ENCODE measurements around the gene KCNQ1.

KCNQ1 gene

DNA sequence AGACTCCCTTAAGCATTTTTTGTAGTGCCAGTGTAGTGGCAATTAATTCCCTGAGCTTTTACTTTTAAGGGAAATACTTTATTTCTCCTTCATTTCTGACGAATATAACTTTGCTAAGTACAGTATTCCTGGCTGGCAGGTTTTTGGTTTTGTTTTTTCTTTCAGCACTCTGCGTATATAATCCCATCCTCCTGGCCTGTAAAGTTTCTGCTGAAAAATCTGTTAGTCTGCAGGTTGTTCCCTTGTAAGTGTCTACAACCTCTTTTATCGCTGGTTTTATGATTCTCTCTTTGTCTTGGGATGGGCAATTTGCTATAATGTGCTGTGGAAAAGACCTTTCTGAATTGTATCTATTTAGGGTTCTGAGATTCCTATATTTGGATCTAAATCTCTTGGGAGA lies 198.9 kb downstream of the KCNQ1 start:
- TF ChIP-seq, protein P1, sequence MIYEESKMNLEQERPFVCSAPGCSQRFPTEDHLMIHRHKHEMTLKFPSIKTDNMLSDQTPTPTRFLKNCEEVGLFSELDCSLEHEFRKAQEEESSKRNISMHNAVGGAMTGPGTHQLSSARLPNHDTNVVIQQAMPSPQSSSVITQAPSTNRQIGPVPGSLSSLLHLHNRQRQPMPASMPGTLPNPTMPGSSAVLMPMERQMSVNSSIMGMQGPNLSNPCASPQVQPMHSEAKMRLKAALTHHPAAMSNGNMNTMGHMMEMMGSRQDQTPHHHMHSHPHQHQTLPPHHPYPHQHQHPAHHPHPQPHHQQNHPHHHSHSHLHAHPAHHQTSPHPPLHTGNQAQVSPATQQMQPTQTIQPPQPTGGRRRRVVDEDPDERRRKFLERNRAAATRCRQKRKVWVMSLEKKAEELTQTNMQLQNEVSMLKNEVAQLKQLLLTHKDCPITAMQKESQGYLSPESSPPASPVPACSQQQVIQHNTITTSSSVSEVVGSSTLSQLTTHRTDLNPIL (CRISPR knock-in tag; IDR thresholded peaks at IDR 0.05; ENCODE audit: low read depth): no peak
- TF ChIP-seq, protein P2, sequence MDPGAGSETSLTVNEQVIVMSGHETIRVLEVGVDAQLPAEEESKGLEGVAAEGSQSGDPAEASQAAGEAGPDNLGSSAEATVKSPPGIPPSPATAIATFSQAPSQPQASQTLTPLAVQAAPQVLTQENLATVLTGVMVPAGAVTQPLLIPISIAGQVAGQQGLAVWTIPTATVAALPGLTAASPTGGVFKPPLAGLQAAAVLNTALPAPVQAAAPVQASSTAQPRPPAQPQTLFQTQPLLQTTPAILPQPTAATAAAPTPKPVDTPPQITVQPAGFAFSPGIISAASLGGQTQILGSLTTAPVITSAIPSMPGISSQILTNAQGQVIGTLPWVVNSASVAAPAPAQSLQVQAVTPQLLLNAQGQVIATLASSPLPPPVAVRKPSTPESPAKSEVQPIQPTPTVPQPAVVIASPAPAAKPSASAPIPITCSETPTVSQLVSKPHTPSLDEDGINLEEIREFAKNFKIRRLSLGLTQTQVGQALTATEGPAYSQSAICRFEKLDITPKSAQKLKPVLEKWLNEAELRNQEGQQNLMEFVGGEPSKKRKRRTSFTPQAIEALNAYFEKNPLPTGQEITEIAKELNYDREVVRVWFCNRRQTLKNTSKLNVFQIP (CRISPR knock-in tag; IDR thresholded peaks at IDR 0.05; ENCODE audit: borderline replicate concordance, low read depth): no peak
- TF ChIP-seq ZC3H10 (CRISPR knock-in tag; IDR thresholded peaks at IDR 0.05): no peak
- TF ChIP-seq SNAI2 (CRISPR knock-in tag; IDR thresholded peaks at IDR 0.05): no peak
- TF ChIP-seq TOX (CRISPR knock-in tag; IDR thresholded peaks at IDR 0.05; ENCODE audit: borderline replicate concordance): no peak
- no peak for TF ChIP-seq CSDC2 (CRISPR knock-in tag; IDR thresholded peaks at IDR 0.05)
- no peak for ATAC-seq

DNA sequence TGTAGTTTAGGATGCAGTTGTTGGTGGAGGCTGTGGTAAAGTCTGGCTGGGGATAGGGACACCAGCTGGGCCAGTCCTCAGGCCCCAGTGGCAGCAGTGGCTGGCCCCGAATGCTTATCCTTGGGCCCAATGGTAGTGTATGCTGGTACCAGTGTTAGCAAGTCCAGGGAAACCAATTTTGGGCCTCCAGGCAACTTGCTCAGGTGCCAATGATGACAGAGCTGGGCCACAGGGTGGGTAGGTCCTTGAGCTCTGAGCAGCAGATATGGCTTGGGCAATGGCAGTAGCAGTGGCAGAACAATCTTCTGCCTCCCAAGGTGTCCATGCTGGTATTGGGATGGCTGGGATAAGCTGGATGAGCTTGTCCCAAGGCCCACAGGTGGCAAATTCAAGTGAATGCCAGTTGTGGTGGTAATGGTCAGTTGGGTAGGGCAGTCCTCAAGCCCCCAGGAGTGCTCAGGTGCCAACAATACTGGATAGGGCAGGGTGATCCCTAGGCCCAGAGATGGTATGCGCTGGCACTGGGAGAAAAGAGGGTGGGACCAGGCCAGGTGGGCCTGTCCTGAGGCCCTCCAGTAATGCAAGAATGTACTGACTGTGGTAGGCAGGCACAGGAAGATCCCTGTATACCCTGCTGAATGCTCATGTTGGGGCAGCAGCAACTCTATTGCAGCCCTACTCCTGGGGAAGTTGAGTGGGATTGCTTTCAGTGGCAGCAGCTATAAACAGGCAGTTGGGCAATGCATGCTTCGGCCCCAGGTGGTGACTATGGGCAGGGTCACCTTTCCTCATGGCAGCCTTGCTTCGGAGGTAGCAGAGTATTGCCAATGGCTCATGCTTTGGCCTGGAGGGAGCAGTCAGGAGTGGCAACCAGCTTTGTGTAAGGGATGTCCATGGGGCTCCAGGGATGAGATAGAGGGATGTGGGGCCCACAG lies 200.3 kb downstream of the KCNQ1 start:
- TF ChIP-seq, protein P2 (CRISPR knock-in tag; IDR thresholded peaks at IDR 0.05; ENCODE audit: borderline replicate concordance, low read depth): no peak
- ATAC-seq: no peak

DNA sequence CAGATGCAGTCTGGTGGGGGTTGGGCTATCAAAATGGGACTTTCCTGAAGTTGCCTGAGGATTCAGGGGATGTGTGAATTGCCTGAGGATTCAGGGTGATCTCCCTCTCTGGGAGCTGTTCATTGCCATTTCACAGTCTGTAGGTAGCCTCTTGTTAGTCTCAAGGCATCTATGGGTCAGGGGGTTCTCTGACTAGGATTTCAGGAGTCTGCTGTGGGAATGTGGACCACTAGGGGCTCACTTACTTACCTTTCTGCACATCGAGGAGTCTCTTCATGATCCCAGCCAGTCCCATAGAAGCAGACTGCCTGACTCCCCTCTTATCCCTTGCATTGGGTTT lies 200.9 kb downstream of the KCNQ1 start:
- no peak for TF ChIP-seq PPARA (CRISPR knock-in tag; IDR thresholded peaks at IDR 0.05; ENCODE audit: borderline replicate concordance)
- TF ChIP-seq, protein P3, sequence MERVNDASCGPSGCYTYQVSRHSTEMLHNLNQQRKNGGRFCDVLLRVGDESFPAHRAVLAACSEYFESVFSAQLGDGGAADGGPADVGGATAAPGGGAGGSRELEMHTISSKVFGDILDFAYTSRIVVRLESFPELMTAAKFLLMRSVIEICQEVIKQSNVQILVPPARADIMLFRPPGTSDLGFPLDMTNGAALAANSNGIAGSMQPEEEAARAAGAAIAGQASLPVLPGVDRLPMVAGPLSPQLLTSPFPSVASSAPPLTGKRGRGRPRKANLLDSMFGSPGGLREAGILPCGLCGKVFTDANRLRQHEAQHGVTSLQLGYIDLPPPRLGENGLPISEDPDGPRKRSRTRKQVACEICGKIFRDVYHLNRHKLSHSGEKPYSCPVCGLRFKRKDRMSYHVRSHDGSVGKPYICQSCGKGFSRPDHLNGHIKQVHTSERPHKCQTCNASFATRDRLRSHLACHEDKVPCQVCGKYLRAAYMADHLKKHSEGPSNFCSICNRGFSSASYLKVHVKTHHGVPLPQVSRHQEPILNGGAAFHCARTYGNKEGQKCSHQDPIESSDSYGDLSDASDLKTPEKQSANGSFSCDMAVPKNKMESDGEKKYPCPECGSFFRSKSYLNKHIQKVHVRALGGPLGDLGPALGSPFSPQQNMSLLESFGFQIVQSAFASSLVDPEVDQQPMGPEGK (CRISPR knock-in tag; IDR thresholded peaks at IDR 0.05; ENCODE audit: borderline replicate concordance): no peak
- no peak for TF ChIP-seq TOX (CRISPR knock-in tag; IDR thresholded peaks at IDR 0.05; ENCODE audit: borderline replicate concordance)
- TF ChIP-seq CSDC2 (CRISPR knock-in tag; IDR thresholded peaks at IDR 0.05): no peak
- TF ChIP-seq, protein P4, sequence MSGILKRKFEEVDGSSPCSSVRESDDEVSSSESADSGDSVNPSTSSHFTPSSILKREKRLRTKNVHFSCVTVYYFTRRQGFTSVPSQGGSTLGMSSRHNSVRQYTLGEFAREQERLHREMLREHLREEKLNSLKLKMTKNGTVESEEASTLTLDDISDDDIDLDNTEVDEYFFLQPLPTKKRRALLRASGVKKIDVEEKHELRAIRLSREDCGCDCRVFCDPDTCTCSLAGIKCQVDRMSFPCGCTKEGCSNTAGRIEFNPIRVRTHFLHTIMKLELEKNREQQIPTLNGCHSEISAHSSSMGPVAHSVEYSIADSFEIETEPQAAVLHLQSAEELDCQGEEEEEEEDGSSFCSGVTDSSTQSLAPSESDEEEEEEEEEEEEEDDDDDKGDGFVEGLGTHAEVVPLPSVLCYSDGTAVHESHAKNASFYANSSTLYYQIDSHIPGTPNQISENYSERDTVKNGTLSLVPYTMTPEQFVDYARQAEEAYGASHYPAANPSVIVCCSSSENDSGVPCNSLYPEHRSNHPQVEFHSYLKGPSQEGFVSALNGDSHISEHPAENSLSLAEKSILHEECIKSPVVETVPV (CRISPR knock-in tag; IDR thresholded peaks at IDR 0.05): no peak
- no peak for TF ChIP-seq ZFP3 (CRISPR knock-in tag; IDR thresholded peaks at IDR 0.05)
- no peak for TF ChIP-seq ZNF565 (CRISPR knock-in tag; conservative IDR thresholded peaks at IDR 0.05; ENCODE audit: low read depth)
- no peak for TF ChIP-seq ZC3H10 (CRISPR knock-in tag; IDR thresholded peaks at IDR 0.05)
- TF ChIP-seq, protein P5, sequence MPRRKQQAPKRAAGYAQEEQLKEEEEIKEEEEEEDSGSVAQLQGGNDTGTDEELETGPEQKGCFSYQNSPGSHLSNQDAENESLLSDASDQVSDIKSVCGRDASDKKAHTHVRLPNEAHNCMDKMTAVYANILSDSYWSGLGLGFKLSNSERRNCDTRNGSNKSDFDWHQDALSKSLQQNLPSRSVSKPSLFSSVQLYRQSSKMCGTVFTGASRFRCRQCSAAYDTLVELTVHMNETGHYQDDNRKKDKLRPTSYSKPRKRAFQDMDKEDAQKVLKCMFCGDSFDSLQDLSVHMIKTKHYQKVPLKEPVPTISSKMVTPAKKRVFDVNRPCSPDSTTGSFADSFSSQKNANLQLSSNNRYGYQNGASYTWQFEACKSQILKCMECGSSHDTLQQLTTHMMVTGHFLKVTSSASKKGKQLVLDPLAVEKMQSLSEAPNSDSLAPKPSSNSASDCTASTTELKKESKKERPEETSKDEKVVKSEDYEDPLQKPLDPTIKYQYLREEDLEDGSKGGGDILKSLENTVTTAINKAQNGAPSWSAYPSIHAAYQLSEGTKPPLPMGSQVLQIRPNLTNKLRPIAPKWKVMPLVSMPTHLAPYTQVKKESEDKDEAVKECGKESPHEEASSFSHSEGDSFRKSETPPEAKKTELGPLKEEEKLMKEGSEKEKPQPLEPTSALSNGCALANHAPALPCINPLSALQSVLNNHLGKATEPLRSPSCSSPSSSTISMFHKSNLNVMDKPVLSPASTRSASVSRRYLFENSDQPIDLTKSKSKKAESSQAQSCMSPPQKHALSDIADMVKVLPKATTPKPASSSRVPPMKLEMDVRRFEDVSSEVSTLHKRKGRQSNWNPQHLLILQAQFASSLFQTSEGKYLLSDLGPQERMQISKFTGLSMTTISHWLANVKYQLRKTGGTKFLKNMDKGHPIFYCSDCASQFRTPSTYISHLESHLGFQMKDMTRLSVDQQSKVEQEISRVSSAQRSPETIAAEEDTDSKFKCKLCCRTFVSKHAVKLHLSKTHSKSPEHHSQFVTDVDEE (CRISPR knock-in tag; IDR thresholded peaks at IDR 0.05): no peak
- TF ChIP-seq, protein P2 (CRISPR knock-in tag; IDR thresholded peaks at IDR 0.05; ENCODE audit: borderline replicate concordance, low read depth): no peak
- TF ChIP-seq TCF4 (CRISPR knock-in tag; IDR thresholded peaks at IDR 0.05; ENCODE audit: borderline replicate concordance): no peak
- no peak for TF ChIP-seq SNAI2 (CRISPR knock-in tag; IDR thresholded peaks at IDR 0.05)
- no peak for TF ChIP-seq ZNF8 (CRISPR knock-in tag; IDR thresholded peaks at IDR 0.05)
- TF ChIP-seq BACH2 (CRISPR knock-in tag; IDR thresholded peaks at IDR 0.05; ENCODE audit: borderline replicate concordance): no peak
- TF ChIP-seq, protein P1 (CRISPR knock-in tag; IDR thresholded peaks at IDR 0.05; ENCODE audit: low read depth): no peak
- TF ChIP-seq GLIS3 (CRISPR knock-in tag; IDR thresholded peaks at IDR 0.05): no peak
- TF ChIP-seq ESRRG (CRISPR knock-in tag; IDR thresholded peaks at IDR 0.05): no peak
- no peak for TF ChIP-seq ISL1 (CRISPR knock-in tag; IDR thresholded peaks at IDR 0.05)
- ATAC-seq: no peak

All from SK-N-SH treated with all-trans-retinoic acid at 6 μM for 48 hours (cell line).